ENCODE data around the gene SLC17A5.
"Not testable (repeated sequence)": the region's sequence is repeated elsewhere in the genome, so short reads cannot be mapped to it uniquely, and the experiment has no call there.

Gene SLC17A5

GRCh38 chr6:73665686-73666319 is 12.0 kb upstream of the SLC17A5 start:
- DNase-seq: no peak

- no peak for DNase-seq
These were observed 10.9 kb upstream of the SLC17A5 start for GRCh38 chr6:73664701-73665100.

GRCh38 chr6:73657201-73657600 is 3.4 kb upstream of the SLC17A5 start:
- no peak for DNase-seq

DNA sequence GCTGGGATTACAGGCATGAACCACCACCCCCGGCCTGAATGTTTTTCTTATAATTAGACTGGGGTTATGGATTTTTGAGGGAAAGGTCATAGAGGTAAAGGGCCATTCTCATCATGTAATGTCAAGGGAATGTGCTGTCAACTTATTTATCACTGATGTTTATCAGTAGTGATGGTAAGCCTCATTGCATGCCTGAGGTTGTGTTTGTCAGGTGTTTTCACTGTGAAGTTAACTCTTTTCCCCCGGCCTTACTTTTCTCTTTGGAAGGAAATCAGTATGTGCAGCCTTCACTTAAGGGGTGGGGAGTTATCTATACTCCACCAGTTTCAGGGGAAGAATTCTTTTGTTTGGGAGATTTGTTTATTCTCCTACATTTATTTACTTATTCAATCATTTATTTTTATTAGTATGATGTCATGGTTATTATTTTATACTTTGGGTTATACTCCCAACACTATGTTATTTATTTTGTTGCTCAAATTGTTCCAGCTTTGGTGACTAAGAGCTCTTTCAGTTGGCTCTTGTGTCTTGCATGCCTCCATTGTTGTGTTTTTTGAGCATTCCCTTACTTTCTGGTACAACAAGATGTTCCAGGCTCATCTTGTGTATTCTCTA is 2.8 kb upstream of the SLC17A5 start:
- no peak for DNase-seq

DNA sequence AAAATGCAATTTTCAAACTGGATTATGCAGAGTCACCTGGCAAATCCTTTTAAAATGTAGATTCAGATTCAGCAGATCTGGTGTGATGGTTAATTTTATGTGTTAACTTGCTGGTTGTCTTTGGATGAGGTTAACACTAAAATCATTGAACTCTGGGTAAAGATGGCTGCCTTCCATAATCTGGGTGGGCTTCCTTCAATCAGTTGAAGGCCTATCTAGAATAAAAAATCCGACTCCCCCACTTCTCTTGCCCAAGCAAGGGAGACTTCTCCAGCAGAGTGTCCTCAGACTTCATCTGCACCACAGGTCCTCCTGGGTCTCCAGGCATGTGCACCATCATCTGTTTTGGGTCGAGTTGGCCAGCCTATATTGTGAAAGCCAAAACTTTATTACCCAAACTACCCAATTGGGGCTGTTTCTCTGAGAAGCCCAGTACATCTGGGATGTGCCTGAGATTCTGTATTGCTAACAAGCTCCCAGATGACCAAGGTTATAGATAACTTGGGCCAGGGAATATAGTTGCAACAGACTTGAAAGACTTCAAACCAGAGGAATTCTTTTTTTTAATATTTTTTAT is 1.6 kb upstream of the SLC17A5 start:
- no peak for DNase-seq

GRCh38 chr6:73652637-73653570 is 888 bp downstream of the SLC17A5 start:
- DNase-seq: peak; percentile 67

- no peak for DNase-seq
These were observed 4.0 kb downstream of the SLC17A5 start for GRCh38 chr6:73649783-73650182.

DNA sequence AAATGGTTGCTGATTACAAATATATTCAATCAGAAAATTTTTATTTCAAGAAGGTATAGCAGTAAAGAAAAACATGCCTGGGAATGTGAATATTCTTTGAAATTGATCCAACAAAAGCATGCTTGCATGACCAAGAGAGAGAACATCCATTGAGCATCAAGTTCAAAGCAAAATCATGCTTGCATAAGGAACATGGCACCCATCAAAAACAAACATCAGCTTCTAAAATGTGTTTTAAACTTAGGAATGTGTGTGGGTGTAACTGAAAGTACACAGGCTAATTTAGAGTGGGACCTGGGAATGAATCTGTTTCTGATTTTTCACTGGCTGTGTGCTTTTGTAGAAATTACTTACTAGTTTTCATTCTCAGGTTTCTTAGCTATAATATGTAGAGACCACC is 5.6 kb downstream of the SLC17A5 start:
- no peak for DNase-seq

- no peak for DNase-seq
These were observed 8.7 kb downstream of the SLC17A5 start for GRCh38 chr6:73644941-73645591.

GRCh38 chr6:73644030-73644429 is 9.8 kb downstream of the SLC17A5 start:
- DNase-seq: no peak

GRCh38 chr6:73642530-73642929 is 11.3 kb downstream of the SLC17A5 start:
- no peak for DNase-seq

DNA sequence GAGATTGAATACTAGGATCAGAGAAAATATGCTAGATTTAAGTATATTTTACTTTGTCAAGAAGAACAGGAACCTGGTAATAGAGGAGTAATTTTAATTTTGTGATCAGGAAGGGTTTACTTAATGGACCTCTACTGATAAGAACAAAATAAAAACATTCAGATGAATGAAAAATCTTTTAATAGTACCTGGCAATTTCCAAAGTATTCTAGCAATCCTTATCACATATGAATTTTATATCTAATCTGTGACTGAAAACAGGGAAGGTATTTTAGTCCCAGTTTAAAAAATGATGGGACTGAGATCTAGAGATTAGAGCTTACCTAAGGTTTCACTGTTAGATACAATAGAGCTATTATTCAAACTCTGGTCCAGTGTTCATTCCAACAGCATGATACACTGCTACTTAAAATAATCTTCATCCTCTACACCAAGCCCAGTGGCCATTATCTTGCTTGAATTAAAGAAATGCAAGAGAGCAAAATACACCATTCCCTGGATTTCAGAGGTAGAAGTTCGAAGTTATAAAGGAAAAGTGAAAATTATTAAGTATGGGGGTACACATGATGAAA is 13.5 kb downstream of the SLC17A5 start:
- no peak for DNase-seq

DNA sequence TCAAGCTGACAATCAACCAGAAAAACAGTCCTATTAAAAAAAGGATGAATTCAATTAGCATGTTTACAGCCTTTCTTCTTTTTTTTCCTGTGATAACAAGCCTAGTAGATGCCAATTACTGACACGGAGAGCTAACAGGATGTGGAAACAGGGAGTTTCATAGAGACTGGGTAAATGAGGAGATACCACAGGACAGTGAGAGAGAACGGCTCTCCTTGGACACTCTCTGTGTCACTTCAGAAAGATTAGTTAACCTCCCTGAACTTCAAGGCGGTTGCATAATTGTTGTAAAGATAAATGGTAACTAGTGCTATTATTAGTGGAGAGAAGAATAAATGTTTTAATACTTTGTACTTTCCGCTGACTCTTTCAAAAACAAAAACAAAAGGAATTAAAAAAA is 14.8 kb downstream of the SLC17A5 start:
- DNase-seq: no peak

- DNase-seq: no peak
These were observed 16.4 kb downstream of the SLC17A5 start for GRCh38 chr6:73637404-73637803.

DNA sequence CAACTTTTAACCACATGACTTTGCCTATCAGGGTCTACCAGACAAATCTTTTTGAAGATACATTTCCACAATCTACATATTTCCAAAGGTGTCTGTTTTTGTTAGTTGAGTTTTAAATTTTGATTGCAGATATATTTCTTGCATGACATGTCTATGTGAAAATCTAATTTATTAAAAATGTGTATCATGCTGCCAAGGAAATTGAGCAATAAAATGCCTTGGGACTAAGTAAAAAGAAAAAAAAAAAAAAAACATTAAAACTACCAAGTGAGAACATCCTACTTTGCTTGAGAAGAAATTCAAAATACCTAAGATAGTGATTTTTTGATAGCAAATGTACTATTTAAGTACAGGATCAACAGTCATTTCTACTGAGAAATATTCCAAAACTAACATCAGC is 17.7 kb downstream of the SLC17A5 start:
- no peak for DNase-seq

- no peak for DNase-seq
These were observed 21.4 kb downstream of the SLC17A5 start for GRCh38 chr6:73632346-73632745.

GRCh38 chr6:73631849-73632248 is 21.9 kb downstream of the SLC17A5 start:
- no peak for DNase-seq

GRCh38 chr6:73630401-73630800 is 23.4 kb downstream of the SLC17A5 start:
- no peak for DNase-seq

- no peak for DNase-seq
These were observed 28.9 kb downstream of the SLC17A5 start for GRCh38 chr6:73624896-73625295.

DNA sequence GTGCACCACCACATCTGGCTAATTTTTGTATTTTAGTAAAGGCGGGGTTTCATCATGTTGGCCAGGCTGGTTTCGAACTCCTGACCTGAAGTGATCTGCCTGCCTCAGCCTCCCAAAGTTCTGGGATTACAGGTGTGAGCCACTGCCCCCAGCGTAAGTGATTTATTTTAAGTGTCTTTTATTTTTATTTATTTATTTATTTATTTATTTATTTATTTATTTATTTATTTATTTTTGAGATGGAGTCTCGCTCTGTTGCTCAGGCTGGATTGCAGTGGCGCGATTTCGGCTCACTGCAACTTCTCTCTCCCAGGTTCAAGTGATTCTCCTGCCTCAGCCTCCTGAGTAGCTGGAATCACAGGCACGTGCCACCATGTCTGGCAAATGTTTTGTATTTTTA is 30.3 kb downstream of the SLC17A5 start:
- not testable (repeated sequence) for DNase-seq

DNA sequence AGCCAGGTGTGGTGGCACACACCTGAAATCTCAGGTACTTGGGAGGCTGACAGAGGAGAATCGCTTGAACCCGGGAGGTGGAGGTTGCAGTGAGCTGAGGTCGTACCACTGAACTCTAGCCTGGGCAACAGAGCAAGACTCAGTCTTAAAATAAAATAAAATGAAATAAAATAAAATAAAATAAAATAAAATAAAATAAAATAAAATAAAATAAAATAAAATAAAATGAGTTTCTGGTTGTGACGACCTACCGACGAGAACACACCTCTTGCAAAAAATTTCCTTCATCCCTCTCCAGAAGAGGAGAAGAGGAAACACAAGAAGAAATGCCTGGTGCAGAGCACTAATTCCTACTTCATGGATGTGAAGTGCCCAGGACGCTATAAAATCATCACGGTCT is 35.7 kb downstream of the SLC17A5 start:
- DNase-seq: not testable (repeated sequence)

- DNase-seq: no peak
These were observed 39.0 kb downstream of the SLC17A5 start for GRCh38 chr6:73614802-73615201.
